GM19468 (cell line): ENCODE measurements around the gene IGFALS.

Experiments used
- ATAC-seq: cut with Tn5 transposase; IDR thresholded peaks from one replicate; pipeline ENCODE4 v1.9.1; 2021; ENCODE audit warnings: mild to moderate bottlenecking, moderate library complexity, moderate number of reproducible peaks; ENCODE audit not compliant: unreplicated experiment; ENCODE audit errors: extremely low read depth

IGFALS gene

DNA sequence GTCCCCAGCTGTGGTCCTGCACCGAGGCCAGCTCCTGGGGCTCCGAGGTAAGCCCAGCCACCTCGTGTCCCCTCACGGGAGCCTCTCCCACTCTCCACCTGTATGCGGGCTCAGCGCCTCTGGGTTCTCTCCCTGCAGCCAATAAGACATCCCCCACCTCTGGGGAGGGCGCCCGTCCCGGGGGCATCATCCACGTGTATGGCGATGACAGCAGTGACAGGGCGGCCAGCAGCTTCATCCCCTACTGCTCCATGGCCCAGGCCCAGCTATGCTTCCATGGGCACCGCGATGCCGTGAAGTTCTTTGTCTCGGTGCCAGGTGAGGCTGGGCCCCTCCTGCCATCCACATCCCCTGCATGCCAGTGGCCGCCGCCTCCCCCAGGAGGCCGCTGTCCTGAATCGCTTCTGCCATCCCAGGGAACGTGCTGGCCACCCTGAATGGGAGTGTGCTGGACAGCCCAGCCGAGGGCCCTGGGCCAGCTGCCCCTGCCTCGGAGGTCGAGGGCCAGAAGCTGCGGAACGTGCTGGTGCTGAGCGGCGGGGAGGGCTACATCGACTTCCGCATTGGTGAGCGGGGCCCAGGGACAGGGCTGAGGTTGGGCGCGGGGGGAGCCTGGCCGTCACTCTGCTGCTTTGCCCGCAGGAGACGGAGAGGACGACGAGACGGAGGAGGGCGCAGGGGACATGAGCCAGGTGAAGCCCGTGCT is 25.3 kb downstream of the IGFALS start:
- ATAC-seq: no peak

GRCh38 chr16:1767116-1767994 is 26.1 kb downstream of the IGFALS start:
- ATAC-seq: no peak

GRCh38 chr16:1766701-1767100 is 26.8 kb downstream of the IGFALS start:
- ATAC-seq: no peak

DNA sequence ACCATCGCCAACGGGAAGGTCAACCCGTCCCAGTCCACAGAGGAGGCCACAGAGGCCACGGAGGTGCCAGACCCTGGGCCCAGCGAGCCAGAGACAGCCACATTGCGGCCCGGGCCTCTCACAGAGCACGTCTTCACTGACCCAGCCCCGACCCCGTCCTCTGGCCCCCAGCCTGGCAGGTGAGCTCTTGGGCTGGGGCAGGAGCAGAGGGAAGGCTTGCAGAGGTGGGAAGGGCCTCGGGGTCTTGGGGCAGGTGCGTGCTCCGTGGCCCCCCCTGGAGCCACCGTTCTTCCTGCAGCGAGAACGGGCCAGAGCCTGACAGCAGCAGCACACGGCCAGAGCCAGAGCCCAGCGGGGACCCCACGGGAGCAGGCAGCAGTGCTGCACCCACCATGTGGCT is 27.3 kb downstream of the IGFALS start:
- no peak for ATAC-seq

DNA sequence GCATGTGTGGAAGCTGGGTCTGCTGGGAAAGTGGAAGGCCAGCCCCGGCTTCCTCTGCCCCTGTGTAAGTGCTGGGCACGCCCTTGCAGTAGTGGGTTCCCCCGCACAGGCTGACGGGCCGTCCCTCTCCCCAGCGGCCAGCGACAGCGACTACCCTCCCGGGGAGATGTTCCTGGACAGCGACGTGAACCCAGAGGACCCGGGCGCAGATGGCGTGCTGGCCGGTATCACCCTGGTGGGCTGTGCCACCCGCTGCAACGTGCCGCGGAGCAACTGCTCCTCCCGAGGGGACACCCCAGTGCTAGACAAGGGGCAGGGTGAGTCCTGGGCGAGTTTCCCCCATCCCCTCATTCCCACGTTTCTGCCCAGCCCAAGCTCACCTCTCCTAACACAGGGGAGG is 27.7 kb downstream of the IGFALS start:
- no peak for ATAC-seq

GRCh38 chr16:1764971-1765370 is 28.5 kb downstream of the IGFALS start:
- ATAC-seq: no peak

DNA sequence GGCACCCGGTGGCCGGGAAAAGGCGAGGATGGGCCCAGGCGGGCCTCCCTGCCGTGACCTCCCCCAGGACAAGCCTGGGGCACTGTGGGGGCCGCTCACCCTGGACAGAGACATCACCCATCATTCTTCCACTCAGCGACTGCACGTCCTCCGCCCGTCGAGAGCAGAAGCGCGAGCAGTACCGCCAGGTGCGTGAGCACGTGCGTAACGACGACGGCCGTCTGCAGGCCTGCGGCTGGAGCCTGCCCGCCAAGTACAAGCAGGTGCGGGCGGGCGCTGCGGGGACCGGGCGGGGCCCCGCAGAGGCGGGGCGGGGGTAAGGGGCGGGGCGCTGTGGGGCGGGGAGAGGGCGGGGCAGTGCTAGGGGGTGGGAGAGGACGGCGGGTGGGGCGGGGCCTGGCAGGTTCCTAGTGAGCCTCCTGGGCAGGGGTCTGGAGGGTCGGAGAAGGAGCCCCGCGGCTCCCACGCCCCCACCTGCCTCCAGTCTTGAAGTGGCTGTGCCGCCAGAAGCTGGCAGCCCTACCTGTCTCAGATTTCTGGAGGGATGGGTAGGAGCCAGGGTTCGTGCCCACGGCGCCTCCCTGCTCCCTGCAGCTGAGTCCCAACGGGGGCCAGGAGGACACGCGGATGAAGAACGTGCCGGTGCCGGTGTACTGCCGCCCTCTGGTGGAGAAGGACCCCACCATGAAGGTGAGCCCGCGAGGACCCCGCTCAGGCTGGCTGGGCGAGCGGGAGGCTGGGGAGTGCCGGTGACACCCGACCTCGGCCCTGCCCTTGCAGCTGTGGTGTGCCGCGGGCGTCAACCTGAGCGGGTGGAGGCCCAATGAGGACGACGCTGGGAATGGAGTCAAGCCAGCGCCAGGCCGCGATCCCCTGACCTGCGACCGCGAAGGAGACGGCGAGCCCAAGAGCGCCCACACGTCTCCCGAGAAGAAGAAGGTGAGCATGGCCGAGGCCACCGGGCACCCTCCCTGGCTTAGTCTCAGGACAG is 29.7 kb downstream of the IGFALS start:
- ATAC-seq: no peak

GRCh38 chr16:1762879-1763520 is 30.5 kb downstream of the IGFALS start:
- no peak for ATAC-seq

DNA sequence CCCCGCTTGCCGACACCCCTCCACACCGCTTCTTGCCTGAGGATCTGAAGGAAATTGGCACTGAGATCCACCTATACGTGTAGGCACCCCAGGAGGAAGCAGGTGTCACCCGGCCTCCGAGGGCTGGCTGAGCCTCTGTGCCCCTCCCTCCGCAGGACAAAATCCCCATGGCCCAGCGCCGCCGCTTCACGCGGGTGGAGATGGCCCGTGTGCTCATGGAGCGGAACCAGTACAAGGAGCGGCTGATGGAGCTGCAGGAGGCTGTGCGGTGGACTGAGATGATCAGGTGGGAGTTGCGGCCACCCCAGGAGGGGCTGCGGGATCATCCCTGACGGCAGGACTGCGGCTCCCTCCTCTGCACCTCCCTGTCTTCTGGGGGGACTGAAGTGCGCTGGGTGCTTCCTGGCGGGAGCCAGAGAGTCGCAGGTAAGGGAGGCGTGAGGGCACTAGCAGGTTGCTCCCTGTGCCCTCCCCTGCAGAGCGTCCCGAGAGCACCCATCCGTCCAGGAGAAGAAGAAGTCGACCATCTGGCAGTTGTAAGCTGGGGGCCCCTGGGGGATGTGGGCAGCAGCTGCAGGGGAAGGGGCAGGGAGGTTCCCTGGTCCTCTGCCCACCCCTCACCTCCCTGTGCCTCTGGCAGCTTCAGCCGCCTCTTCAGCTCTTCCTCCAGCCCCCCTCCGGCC is 31.2 kb downstream of the IGFALS start:
- no peak for ATAC-seq

DNA sequence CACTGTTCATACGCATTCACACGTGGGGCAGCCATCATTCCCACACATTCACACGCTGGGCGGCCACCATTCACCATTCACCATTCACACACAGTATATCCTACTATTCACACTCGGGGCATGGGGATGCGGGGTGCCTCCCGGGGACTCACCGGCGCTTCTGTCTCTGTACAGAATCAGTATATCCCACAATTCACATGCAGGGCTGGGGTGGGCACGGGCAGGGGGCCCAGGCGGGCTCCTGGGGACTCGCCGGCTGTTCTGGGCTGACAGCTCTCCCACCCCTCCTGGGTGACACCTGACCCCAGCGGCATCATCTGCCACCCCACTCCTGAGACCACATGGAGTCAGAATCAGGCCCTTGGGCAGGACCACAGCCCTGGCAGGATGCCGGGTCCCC is 31.8 kb downstream of the IGFALS start:
- ATAC-seq: no peak

- no peak for ATAC-seq
Measured at GRCh38 chr16:1760911-1761310, 32.6 kb downstream of the IGFALS start.

GRCh38 chr16:1759511-1759910 is 34.0 kb downstream of the IGFALS start:
- no peak for ATAC-seq

GRCh38 chr16:1758923-1759322 is 34.6 kb downstream of the IGFALS start:
- ATAC-seq: no peak

GRCh38 chr16:1757714-1758461 is 35.6 kb downstream of the IGFALS start:
- ATAC-seq: no peak

GRCh38 chr16:1754204-1754603 is 39.3 kb downstream of the IGFALS start:
- ATAC-seq: no peak

- ATAC-seq: no peak
Measured at GRCh38 chr16:1752853-1753252, 40.7 kb downstream of the IGFALS start.

DNA sequence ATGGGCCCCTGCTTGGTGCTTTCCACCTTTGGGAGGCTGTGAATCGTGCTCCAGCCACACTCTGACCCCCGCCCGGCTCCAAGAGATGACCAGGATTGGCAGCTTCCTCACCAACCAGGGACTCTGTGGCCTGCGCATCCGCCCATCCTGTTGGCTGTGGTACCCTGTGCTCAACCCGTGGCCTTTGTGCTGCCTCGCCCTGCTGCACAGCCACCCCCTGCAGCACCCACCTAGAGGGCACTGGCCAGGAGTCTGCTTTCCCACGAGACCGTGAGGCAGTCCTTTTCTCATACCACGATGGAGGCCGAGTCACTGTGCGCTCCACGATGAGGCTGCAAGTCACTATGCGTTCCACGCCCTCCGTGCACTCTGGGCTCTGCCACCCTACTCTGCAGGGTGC is 41.6 kb downstream of the IGFALS start:
- ATAC-seq: no peak
